Spleen (tissue), 7 donors: ENCODE measurements around the gene ABCF1.

Source experiments
- CTCF ChIP-seq, 11 experiments: fragments of 200-600 bp in 7 of 11; fragments of 450-650 bp in 4 of 11; sonication (generic) in 4 of 11; IDR thresholded peaks in 8 of 11; conservative IDR thresholded peaks in 3 of 11; 1 replicate in 7 of 11; 2 replicates in 4 of 11; pipeline versions ENCODE4 v1.4.0 to v1.8.0; 2016 to 2021; ENCODE audit warnings: antibody characterized with exemption in 11 of 11, inconsistent platforms in 4 of 11, mild to moderate bottlenecking in 1 of 11
- POLR2A ChIP-seq, 3 donors: fragments of 450-650 bp; IDR thresholded peaks; one replicate each; pipeline ENCODE4 v1.5.1; 2017; ENCODE audit warnings: antibody characterized with exemption in 3 of 3, mild to moderate bottlenecking in 1 of 3
- POLR2AphosphoS5 ChIP-seq, 3 donors: sonication (generic); formaldehyde crosslinking; IDR thresholded peaks; one replicate each; pipeline ENCODE4 v1.5.1; 2017; ENCODE audit warnings: antibody characterized with exemption in 3 of 3
- donor health status: DM: no; HTN: no; CAD: no; lungs with moderate emphysema.
- donor health status: DM: no; HTN: no; CAD: no.
- donor health status: DM: no; HTN: no; CAD: no.

- no peak for TF ChIP-seq CTCF (IDR thresholded peaks at IDR 0.05 in 8 of 11, conservative IDR thresholded peaks at IDR 0.05 in 3 of 11)
- no peak for TF ChIP-seq POLR2AphosphoS5 (IDR thresholded peaks at IDR 0.05)
- TF ChIP-seq POLR2A (IDR thresholded peaks at IDR 0.05): no peak
These were observed 48.3 kb downstream of the ABCF1 start for GRCh38 chr6:30619561-30619960.
